SK-N-SH treated with all-trans-retinoic acid at 6 μM for 48 hours (cell line): ENCODE results near the gene BANP.

Experiments used
- GLIS3 ChIP-seq: fragments of 250-450 bp; sonication (Bioruptor Pico); IDR thresholded peaks from 2 replicates; pipeline ENCODE4 v1.5.0; 2020; ENCODE audit warnings: mild to moderate bottlenecking, moderate library complexity
- RARB ChIP-seq: fragments of 250-450 bp; sonication (Bioruptor Pico); IDR thresholded peaks from 2 replicates; pipeline ENCODE4 v1.8.0; 2021; ENCODE audit warnings: mild to moderate bottlenecking, moderate library complexity
- ZFP30 ChIP-seq: fragments of 450-650 bp; formaldehyde crosslinking; IDR thresholded peaks from 2 replicates; pipeline ENCODE4 v1.5.0; 2022; ENCODE audit warnings: mild to moderate bottlenecking, moderate library complexity
- ZNF8 ChIP-seq: fragments of 450-650 bp; formaldehyde crosslinking; IDR thresholded peaks from 2 replicates; pipeline ENCODE4 v1.5.0; 2020; ENCODE audit warnings: mild to moderate bottlenecking, moderate library complexity
- TF ChIP-seq, protein P1 (sequence below): fragments of 250-450 bp; sonication (Bioruptor Pico); IDR thresholded peaks from 2 replicates; pipeline ENCODE4 v1.8.0; 2021; ENCODE audit warnings: low read depth, mild to moderate bottlenecking, moderate library complexity, borderline replicate concordance
- TF ChIP-seq, protein P2 (sequence below): fragments of 250-450 bp; sonication (Bioruptor Pico); IDR thresholded peaks from 2 replicates; pipeline ENCODE4 v1.8.0; 2020; ENCODE audit warnings: mild to moderate bottlenecking, moderate library complexity, borderline replicate concordance

DNA sequence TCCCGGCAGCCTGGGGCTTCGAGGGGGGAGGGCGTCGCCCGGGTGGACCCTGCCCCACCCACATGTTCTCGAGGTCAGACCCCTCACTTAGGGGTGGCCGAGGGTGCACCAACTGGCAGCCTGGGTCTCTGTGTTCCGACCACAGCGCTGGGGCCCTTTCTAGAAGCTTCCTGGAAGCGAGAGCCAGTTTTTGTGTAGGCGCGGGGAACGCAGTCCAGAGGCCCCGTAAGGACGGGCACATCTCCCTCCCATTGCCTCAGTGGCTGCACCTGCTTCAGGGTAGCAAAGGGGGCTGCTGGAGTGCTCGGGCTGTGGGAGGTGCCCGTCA is 148.3 kb downstream of the BANP start:
- TF ChIP-seq, protein P1, sequence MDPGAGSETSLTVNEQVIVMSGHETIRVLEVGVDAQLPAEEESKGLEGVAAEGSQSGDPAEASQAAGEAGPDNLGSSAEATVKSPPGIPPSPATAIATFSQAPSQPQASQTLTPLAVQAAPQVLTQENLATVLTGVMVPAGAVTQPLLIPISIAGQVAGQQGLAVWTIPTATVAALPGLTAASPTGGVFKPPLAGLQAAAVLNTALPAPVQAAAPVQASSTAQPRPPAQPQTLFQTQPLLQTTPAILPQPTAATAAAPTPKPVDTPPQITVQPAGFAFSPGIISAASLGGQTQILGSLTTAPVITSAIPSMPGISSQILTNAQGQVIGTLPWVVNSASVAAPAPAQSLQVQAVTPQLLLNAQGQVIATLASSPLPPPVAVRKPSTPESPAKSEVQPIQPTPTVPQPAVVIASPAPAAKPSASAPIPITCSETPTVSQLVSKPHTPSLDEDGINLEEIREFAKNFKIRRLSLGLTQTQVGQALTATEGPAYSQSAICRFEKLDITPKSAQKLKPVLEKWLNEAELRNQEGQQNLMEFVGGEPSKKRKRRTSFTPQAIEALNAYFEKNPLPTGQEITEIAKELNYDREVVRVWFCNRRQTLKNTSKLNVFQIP (CRISPR knock-in tag): no peak
- TF ChIP-seq RARB (CRISPR knock-in tag) (no peak), ZFP30 (CRISPR knock-in tag) (no peak), GLIS3 (CRISPR knock-in tag) (no peak), ZNF8 (CRISPR knock-in tag) (no peak)
- TF ChIP-seq, protein P2, sequence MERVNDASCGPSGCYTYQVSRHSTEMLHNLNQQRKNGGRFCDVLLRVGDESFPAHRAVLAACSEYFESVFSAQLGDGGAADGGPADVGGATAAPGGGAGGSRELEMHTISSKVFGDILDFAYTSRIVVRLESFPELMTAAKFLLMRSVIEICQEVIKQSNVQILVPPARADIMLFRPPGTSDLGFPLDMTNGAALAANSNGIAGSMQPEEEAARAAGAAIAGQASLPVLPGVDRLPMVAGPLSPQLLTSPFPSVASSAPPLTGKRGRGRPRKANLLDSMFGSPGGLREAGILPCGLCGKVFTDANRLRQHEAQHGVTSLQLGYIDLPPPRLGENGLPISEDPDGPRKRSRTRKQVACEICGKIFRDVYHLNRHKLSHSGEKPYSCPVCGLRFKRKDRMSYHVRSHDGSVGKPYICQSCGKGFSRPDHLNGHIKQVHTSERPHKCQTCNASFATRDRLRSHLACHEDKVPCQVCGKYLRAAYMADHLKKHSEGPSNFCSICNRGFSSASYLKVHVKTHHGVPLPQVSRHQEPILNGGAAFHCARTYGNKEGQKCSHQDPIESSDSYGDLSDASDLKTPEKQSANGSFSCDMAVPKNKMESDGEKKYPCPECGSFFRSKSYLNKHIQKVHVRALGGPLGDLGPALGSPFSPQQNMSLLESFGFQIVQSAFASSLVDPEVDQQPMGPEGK: no peak
